ENCODE results near the gene IKZF5. TPM values are rescaled to one million over a fixed set of nuclear protein-coding genes. Genes with fewer than 3 reads are reported as not detected.

Gene IKZF5
- total RNA-seq, 1 experiment from 2014 or later = 17.1 TPM

DNA sequence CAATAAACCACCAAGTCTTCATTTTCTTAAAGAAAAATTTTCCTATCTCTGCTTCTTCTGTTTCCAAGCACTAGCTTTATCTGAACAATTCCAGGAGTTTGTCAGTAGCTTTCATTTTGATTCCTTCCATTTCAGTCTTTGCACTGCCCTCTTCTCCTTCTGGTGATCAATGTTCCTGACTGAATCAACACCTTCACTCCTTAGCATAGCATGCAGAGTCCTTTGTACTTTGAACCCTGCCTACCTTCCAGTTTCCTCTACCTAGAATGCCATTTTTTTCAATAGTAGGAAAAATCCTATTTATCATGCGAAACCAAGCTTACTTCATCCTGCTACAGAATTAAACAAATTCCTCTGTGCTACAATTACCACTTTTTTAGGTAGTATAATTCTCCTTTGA lies 52.7 kb downstream of the IKZF5 start (continued):
- TF ChIP-seq, protein P1, sequence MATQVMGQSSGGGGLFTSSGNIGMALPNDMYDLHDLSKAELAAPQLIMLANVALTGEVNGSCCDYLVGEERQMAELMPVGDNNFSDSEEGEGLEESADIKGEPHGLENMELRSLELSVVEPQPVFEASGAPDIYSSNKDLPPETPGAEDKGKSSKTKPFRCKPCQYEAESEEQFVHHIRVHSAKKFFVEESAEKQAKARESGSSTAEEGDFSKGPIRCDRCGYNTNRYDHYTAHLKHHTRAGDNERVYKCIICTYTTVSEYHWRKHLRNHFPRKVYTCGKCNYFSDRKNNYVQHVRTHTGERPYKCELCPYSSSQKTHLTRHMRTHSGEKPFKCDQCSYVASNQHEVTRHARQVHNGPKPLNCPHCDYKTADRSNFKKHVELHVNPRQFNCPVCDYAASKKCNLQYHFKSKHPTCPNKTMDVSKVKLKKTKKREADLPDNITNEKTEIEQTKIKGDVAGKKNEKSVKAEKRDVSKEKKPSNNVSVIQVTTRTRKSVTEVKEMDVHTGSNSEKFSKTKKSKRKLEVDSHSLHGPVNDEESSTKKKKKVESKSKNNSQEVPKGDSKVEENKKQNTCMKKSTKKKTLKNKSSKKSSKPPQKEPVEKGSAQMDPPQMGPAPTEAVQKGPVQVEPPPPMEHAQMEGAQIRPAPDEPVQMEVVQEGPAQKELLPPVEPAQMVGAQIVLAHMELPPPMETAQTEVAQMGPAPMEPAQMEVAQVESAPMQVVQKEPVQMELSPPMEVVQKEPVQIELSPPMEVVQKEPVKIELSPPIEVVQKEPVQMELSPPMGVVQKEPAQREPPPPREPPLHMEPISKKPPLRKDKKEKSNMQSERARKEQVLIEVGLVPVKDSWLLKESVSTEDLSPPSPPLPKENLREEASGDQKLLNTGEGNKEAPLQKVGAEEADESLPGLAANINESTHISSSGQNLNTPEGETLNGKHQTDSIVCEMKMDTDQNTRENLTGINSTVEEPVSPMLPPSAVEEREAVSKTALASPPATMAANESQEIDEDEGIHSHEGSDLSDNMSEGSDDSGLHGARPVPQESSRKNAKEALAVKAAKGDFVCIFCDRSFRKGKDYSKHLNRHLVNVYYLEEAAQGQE (IDR thresholded peaks at IDR 0.05; ENCODE audit: low read depth) = no peak
- TF ChIP-seq FOSL1 (IDR thresholded peaks at IDR 0.05; ENCODE audit: low read depth) = no peak
- no peak for TF ChIP-seq JUND (IDR thresholded peaks at IDR 0.05)
- TF ChIP-seq SRF (IDR thresholded peaks at IDR 0.05; ENCODE audit: low read depth) = no peak
- TF ChIP-seq ZFX (IDR thresholded peaks at IDR 0.05) = no peak

DNA sequence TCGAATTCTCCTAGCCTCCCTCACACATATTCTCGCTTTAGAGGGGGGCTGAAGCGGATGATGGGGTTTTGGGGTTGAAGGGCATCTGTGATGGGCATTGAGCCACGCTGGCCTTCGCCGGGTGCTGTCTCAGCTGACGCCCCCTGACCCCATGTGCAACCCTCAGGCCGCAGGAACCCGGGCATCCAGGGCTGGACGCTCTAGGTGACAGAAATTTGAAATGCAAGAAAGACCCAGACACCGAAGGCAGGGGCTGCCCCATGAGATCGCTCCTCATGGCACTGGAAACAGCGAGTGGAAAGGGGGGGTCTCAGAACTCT lies 53.9 kb downstream of the IKZF5 start:
- peak overlapping the region in 1 of 2 experiments; percentile 83; a peak in 1 of 4 replicates for H3K4me3 ChIP-seq (replicated peaks in 1 of 2; ENCODE audit: low read depth in 1 of 2, low read length in 2 of 2)
- intact Hi-C loops (cut with micrococcal nuclease) = loop anchor here (1.0 kb wide), 2 partner anchors 26 to 54 kb away; partner anchors contain the start of genes IKZF5 and PSTK
- TSS peak; percentile 63 for BruUV-seq (replicated peaks)
- H3K9me2 ChIP-seq (ENCODE audit: insufficient read depth) = no peaks in the 10 kb centered on the region
- peaks cover 0 to 16% of the 10 kb centered on the region in 2 experiments; a peak in 2 of 4 replicates for H3K4me1 ChIP-seq (ENCODE audit: control insufficient read depth in 1 of 2, insufficient read depth in 2 of 2, low read length in 2 of 2)
- peak overlapping the region; percentile 90 for H3K4me2 ChIP-seq (ENCODE audit: low read length)
- TF ChIP-seq CEBPB (IDR thresholded peaks at IDR 0.05; ENCODE audit: low read depth) (no peak), SRF (IDR thresholded peaks at IDR 0.05; ENCODE audit: low read depth) (no peak), RAD21 (IDR thresholded peaks at IDR 0.05; ENCODE audit: low read depth) (no peak), EZH2phosphoT487 (IDR thresholded peaks at IDR 0.05; ENCODE audit: borderline replicate concordance) (no peak), POLR2AphosphoS5 (IDR thresholded peaks at IDR 0.05; ENCODE audit: low read depth, low read length) (no peak), CBX3 (IDR thresholded peaks at IDR 0.05; ENCODE audit: low read depth) (no peak), ZNF274 (IDR thresholded peaks at IDR 0.05; ENCODE audit: low read depth, low read length) (no peak)
- TF ChIP-seq, protein P2, sequence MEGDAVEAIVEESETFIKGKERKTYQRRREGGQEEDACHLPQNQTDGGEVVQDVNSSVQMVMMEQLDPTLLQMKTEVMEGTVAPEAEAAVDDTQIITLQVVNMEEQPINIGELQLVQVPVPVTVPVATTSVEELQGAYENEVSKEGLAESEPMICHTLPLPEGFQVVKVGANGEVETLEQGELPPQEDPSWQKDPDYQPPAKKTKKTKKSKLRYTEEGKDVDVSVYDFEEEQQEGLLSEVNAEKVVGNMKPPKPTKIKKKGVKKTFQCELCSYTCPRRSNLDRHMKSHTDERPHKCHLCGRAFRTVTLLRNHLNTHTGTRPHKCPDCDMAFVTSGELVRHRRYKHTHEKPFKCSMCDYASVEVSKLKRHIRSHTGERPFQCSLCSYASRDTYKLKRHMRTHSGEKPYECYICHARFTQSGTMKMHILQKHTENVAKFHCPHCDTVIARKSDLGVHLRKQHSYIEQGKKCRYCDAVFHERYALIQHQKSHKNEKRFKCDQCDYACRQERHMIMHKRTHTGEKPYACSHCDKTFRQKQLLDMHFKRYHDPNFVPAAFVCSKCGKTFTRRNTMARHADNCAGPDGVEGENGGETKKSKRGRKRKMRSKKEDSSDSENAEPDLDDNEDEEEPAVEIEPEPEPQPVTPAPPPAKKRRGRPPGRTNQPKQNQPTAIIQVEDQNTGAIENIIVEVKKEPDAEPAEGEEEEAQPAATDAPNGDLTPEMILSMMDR (IDR thresholded peaks at IDR 0.05 in 2 of 3, conservative IDR thresholded peaks at IDR 0.05 in 1 of 3; ENCODE audit: borderline replicate concordance in 1 of 3, insufficient read depth in 1 of 3, low read depth in 2 of 3, low read length in 2 of 3) = no peak
- no peaks in the 10 kb centered on the region for H3K27me3 ChIP-seq (ENCODE audit: insufficient read depth, low read length)
- CTCF ChIA-PET = interaction anchor here (1.4 kb wide), 1 partner anchor 25 kb away, joined by 7 read pairs; the partner anchor contains the start of gene PSTK
- no peaks in the 10 kb centered on the region for H4K20me1 ChIP-seq (ENCODE audit: insufficient read depth)
- POLR2A ChIA-PET = no interaction called here
- RAD21 ChIA-PET (ENCODE audit: low non-redundant PET in 1 of 2, low total read pairs in 2 of 2, uncharacterized antibody in 2 of 2, unreplicated experiment in 2 of 2) = no interaction called here
- H3K27ac ChIP-seq (ENCODE audit: low read depth, low read length) = no peak overlapping the region
- ATAC-seq (no peak), DNase-seq (ENCODE audit: low read depth, low spot score) (no peak)
- peak overlapping the region; percentile 40 for H2AFZ ChIP-seq (ENCODE audit: low read depth, low read length, poor library complexity, severe bottlenecking)
- H3K9me3 ChIP-seq (ENCODE audit: control insufficient read depth in 1 of 2, insufficient read depth in 1 of 2, low read depth in 1 of 2, low read length in 2 of 2) = peaks cover 0 to 7% of the 10 kb centered on the region in 2 experiments; a peak in 1 of 4 replicates
- H3K36me3 ChIP-seq (ENCODE audit: control insufficient read depth in 1 of 2, insufficient read depth in 2 of 2, low read length in 2 of 2) = 0 out of 4 replicates have a peak, but pooled peaks cover 0 to 3% of the 10 kb centered on the region in 2 experiments
- 0 out of 2 replicates have a peak, but pooled peaks cover 4% of the 10 kb centered on the region for H3K79me2 ChIP-seq (ENCODE audit: insufficient read depth, low read length)
- H3K9ac ChIP-seq (ENCODE audit: low read length) = no peak overlapping the region

Measured in HCT116 (cell line).